HG03432 (cell line): ENCODE data around the gene RCCD1.
"Not testable (repeated sequence)": the region's sequence is repeated elsewhere in the genome, so short reads cannot be mapped to it uniquely, and the experiment has no call there.

Experiments
- ATAC-seq: cut with Tn5 transposase; IDR thresholded peaks from one replicate; pipeline ENCODE4 v1.9.1; 2021; ENCODE audit warnings: mild to moderate bottlenecking, moderate library complexity; ENCODE audit not compliant: unreplicated experiment

Gene RCCD1, protein sequence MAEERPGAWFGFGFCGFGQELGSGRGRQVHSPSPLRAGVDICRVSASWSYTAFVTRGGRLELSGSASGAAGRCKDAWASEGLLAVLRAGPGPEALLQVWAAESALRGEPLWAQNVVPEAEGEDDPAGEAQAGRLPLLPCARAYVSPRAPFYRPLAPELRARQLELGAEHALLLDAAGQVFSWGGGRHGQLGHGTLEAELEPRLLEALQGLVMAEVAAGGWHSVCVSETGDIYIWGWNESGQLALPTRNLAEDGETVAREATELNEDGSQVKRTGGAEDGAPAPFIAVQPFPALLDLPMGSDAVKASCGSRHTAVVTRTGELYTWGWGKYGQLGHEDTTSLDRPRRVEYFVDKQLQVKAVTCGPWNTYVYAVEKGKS

DNA sequence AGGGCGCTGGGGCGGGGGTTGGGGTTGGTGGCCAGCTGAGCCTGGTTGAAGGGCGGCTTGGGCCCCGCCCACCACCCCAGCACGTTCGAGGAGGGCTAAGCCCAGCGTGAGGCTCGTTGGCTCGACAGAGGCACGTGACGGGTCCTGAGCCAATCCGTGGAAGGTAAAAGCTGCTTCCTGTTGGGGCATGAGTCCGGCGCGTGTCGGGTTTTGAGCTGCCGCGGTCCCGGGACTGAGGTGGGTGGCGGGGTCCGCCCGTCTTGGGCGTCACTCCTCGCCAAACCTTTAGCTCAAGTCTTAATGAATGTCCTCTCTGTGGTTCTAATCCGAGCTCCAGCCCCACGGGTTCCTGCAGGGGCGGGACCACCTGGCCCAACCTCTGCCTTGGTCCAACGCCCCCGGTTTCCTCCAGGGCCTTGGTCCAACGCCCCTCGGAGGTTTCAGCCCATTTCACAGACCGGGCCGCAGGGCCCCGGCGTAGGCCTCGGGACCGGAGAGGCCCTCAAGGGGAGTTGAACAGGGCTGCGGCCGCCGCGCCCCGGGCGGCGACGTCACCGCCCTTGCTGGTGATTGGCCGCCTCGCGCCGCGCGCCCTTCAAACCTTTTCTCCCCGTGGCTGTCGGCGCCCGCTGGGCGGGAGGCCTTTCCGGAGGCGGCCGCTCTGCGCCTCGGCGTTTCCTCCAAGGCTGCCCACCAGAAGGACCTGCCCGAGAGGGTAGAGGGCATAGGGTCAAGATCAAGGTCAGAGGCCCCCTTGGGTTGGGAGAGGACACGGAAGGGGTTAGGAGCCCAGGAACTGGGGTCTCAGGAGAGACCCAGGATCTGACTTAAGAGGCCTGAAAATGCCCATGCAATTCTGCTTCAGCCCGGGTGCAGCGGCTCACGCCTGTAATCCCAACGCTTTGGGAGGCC, at the start of gene RCCD1:
RCCD1 (plus strand) TSS at position 173 of the 912 bp plus-strand sequence. CDS start 1,851 bp downstream, outside the sequence.
- peak; percentile 95 for ATAC-seq

DNA sequence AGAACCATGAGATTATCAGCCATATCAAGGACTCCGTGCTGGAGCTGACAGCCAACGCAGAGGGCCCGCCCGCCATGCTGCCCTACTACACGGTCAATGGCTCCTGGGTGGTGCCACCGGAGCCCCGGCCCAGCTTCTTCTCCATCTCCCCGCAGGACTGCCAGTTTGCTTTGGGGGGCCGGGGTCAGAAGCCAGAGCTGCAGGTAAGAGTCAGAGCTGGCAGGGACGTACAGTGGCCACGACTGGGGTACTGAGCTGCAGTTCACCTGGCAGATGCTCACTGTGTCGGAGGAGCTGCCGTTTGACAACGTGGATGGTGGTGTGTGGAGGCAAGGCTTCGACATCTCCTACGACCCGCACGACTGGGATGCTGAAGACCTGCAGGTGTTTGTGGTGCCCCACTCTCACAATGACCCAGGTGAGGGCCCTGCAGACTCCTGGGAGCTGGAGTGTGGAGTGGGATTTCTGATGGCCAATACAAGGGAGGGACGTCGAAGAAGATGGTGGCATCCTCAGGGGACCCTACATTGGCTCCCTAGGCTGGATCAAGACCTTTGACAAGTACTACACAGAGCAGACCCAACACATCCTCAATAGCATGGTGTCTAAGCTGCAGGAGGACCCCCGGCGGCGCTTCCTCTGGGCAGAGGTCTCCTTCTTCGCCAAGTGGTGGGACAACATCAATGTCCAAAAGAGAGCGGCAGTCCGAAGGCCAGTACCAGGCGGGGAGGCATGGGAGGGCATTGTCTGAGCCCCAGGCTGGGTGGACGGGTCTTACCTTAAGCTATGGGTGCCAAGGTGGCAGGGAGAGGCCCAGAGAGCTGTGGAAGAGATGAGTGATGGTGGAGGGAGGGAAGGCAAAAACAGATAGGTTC, 49.1 kb upstream of the RCCD1 start:
- ATAC-seq = no peak

DNA sequence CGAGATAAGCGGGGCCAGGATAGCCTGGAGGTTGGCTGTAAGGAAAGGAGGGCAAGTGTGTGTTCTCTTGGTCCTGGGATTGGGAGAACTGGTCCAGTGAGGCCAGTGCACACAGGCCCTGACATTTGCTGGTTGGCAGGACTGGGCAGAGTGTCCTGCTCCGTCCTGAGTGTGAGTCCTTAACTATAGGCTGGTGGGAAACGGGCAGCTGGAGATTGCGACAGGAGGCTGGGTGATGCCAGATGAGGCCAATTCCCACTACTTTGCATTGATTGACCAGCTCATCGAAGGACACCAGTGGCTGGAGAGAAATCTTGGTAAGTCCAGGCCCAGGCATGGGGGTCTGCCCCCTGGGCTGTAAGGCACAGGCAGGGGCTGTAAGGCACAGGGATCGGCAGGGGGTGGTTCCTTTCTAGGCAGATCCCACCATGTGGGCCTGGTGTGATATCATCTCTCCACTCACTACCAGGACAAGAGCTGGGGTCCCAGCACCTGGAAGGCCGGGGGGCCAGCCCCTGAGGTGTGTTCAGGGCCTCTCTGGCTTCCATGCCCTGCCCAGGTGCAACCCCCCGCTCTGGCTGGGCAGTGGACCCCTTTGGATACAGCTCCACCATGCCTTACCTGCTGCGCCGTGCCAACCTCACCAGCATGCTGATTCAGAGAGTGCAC, 48.4 kb upstream of the RCCD1 start:
- no peak for ATAC-seq

DNA sequence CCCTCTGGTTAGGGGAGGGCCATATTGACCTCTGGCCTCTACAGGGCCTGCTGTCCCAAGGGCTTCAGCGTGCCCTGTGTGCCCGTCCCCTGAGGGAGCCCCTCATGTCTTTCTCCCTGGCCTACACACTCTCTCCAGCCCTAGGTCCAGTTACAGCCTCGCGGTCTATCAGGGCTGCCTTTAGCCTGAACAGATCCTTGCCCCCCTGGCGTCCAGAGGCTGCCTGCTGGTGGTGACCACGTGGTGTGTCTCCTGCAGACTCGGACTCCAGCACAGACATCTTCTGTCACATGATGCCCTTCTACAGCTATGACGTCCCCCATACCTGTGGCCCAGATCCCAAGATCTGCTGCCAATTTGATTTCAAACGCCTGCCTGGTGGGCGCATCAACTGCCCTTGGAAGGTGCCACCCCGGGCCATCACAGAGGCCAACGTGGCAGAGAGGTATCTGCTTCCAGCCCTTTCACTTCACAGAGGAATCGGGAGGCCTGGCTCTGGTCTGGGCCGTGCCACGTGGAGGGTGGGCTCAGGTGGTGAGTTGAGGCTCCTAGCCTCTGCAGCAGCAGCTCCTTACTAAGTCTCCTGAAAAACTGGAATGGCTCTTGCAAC, 47.5 kb upstream of the RCCD1 start:
- ATAC-seq = no peak

DNA sequence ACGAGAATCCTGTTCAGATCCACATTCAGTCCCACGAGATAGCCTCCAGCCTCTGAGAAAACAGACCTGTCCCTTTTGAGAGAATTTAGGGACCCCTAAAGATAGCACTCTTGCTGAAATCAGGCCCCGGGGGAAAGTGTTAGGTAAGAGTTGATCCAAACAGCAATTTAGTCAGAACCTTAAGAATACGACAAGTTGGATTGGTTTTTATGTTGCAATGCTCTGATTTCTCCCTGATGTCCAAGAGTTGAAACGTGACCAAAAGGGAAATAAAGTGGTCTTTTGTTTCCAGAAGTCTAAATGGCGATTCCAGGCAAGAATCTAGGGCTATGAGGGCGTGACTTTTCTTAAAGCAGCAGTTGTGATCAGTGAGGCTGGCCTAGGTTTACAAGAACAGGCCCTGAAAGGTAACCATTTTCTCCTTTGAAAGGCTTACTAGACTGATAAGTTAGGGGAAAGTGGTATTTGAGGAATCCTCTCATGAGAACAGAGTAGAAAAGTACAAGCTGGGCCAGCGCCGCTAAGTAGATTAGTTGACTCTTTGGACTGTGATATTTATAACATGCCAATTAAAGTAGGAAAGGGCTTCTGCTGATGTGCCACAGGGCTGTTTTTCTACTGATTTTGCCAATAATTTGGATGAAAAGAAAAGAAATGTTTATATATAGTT, 46.7 kb upstream of the RCCD1 start:
- no peak for ATAC-seq

DNA sequence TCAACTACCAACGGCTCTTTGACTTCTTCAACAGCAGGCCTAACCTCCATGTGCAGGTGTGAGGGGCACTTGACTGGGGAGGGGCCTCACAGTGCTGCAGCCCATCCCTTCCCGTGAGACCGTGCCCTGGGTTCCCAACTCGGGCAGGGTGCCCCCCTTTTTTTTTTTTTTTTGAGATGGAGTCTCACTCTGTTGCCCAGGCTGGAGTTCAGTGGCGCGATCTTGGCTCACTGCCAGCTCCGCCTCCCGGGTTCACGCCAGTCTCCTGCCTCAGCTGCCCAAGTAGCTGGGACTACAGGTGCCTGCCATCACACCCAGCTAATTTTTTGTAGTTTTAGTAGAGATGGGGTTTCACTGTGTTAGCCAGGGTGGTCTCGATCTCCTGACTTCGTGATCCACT, 45.2 kb upstream of the RCCD1 start:
- not testable (repeated sequence) for ATAC-seq

DNA sequence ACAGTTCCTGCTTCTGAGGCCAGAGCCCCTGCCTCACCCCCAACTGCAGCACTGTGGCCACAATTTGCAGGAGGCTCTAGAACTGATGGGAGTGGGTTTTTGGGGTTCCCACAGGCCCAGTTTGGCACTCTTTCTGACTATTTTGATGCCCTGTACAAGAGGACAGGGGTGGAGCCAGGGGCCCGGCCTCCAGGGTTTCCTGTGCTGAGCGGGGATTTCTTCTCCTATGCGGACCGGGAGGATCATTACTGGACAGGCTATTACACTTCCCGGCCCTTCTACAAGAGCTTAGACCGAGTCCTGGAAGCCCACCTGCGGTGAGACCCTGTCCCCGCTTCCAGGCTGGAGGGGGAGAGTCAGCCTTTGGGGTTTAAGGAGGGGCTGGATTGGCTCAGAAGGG, 44.7 kb upstream of the RCCD1 start:
- ATAC-seq = no peak

DNA sequence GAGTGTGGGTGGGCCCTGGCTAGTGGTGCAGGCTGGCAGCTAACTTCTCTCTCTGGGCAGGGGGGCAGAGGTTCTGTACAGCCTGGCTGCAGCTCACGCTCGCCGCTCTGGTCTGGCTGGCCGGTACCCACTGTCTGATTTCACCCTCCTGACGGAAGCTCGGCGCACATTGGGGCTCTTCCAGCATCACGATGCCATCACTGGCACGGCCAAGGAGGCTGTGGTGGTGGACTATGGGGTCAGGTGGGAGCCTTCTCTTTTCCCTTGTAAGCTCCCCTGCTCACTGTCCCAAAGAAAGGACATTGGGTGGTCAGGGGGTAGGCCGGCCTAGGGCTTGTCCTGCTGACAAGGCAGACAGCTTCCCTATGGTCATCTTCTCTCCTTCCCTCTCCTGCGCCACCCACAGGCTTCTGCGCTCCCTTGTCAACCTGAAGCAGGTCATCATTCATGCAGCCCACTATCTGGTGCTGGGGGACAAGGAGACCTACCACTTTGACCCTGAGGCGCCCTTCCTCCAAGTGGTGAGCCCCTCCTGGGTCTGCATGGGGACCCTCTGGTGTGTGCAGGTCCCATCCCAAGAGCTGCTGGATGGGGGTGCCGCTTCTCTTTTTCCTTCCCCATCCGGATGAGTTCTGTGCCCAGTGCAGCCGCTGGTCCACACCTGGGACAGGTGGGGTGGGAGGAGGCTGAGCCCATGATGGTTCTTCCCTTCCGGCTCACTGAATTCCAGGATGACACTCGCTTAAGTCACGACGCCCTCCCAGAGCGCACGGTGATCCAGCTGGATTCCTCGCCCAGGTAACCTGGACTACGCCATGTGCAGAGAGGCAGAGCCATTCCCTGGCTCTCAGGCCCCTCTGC, 44.0 kb upstream of the RCCD1 start:
- no peak for ATAC-seq

DNA sequence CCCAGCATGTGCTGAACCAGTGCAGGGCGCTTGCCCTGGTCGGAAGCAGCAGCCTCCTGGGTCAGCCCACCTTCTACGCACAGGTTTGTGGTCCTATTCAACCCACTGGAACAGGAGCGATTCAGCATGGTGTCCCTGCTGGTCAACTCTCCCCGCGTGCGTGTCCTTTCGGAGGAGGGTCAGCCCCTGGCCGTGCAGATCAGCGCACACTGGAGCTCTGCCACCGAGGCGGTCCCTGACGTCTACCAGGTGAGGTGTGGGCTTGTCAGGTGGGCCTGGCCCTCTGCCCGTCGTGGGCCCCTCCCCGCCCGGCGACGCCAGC, 43.4 kb upstream of the RCCD1 start:
- ATAC-seq = no peak

DNA sequence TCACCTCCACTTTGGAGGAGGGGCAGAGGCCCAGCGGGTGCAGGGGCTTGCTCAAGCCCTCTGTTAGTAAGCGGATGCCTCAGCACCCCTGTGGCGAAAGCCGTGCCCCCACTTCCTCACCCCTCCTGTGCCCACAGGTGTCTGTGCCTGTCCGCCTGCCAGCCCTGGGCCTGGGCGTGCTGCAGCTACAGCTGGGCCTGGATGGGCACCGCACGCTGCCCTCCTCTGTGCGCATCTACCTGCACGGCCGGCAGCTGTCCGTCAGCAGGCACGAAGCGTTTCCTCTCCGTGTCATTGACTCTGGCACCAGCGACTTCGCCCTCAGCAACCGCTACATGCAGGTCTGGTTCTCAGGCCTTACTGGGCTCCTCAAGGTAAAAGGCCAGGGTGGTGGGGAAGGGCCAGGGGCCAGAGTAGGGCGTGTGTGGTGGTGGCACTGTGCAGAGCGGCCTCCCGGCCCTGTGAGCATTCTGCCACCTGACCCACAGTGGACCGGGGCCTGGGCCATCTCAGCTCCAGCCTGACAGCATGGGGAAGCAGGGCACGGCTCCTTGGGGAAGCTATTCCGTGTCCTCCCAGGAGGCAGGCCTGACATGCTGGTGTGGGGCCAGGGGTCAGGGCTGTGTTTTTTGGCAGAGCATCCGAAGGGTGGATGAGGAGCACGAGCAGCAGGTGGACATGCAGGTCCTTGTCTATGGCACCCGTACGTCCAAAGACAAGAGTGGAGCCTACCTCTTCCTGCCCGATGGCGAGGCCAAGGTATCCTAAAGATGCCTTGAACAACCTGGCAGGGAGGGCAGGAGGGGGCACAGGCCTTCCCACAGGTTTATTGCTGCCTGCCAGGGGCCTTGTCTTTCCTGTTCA, 42.5 kb upstream of the RCCD1 start:
- no peak for ATAC-seq

DNA sequence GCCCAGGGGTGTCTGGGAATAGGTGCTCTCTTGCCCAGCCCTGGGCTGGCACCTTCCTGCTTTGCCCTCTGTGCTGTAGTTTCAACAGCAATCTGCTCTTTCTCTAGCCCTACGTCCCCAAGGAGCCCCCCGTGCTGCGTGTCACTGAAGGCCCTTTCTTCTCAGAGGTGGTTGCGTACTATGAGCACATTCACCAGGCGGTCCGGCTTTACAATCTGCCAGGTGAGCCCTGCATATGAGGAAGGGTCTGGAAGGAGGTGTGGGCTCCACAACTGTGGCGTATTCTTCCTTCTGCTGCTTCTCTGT, 42.0 kb upstream of the RCCD1 start:
- no peak for ATAC-seq

DNA sequence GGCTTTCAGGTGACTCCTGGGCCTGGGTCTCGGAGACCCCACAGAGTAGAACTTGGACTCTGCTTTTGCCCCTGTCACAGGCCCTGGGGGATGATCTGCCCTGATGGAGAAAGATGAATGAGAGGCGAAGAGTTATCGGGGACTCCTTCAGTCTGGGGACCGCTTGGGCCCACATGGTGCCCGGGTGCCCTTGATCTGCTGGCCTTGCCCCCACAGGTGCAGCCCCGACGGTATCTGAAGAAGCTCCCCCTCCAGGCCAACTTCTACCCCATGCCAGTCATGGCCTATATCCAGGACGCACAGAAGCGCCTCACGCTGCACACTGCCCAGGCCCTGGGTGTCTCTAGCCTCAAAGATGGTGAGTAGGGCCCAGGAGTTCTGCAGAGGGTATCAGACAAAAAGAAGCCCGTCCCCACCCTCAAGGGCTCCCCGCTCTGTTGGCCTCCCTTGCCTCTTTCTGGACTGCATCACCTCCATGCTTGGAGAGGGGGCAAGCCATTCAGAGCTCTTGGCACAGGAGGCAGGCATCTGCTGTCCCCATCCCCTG, 41.2 kb upstream of the RCCD1 start:
- no peak for ATAC-seq

DNA sequence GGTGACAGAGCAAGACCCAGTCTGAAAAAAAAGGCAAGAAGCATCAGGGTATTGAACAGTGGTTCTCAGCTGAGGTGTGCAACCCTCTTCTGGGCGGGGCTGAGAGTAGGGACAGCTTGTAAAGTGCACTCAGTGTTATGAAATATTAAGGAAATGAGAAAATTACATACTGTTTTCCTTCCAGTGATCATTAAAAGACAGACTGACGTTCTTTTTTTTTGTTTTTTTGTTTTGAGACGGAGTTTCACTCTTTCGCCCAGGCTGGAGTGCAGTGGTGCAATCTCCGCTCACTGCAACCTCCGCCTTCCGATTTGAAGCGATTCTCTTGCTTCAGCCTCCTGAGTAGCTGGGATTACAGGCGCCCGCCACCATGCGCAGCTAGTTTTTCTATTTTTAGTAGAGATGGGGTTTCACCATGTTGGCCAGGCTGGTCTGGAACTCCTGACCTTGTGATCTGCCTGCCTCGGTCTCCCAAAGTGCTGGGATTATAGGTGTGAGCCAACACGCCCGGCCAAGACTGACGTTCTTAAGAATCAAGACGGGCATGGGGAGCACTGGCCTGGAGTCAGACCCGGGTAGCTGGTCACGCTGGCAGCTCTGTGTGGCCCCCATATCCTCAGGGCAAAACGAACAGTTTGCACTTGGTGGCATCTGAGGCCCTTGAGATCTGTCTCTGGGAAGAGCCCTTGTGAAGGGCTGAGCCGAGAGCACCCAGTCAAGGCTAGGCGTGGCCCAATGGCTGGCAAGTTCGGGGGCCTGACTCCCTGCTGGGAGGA, 40.2 kb upstream of the RCCD1 start:
- ATAC-seq = no peak

DNA sequence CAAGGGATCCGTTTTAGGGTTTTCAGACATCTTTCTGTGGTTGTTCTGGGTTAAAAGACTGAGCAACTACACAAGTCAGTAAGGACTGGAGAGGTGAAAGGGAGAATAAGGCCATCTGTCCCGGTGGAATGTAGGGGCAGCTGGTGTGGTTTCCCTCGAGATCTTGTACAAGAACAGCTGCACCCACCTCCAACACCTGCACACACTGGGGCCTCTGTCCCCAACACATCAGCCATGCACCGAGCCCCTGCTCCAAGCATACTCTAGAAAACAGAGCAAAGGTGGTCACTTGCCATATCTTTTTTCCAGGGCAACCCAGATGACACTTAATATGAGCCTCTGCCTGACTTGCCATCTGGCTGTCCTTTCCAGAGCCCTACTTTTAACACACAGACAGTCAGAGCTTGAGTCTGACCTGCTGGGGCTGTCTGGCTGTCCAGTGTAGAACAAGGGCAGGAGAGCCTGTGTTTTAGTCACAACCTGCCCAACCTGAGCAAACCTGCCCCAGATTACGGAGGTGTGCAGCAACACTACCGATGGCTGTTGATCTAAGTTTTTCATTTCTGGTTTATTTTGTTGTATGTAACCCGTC, 39.4 kb upstream of the RCCD1 start:
- no peak for ATAC-seq

DNA sequence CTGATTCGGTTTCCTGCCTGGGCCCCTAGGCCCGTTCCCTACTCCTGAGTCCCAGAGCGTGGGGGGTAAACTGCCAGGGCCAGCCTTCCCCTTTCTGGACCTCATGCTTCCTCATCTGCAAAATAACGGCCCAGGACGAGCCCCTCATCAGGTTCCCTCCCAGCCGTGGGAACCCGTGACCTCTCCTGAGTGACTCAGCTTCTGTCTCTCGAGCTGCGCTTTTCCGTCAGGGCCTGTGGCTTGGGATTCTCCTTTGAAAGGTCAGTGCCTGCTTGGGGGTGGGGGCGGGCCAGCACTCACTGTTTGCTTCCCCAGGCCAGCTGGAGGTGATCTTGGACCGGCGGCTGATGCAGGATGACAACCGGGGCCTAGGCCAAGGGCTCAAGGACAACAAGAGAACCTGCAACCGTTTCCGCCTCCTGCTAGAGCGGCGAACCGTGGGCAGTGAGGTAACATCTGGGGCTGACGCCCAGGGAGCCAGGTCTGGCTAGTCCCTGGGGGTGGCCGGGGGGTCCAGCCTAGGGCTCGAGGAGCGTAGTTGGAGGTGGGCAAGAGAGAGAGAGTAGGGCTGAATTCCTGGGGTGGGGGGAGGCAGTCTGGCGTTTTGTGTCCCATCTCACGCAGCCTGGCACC, 38.8 kb upstream of the RCCD1 start:
- ATAC-seq = no peak

DNA sequence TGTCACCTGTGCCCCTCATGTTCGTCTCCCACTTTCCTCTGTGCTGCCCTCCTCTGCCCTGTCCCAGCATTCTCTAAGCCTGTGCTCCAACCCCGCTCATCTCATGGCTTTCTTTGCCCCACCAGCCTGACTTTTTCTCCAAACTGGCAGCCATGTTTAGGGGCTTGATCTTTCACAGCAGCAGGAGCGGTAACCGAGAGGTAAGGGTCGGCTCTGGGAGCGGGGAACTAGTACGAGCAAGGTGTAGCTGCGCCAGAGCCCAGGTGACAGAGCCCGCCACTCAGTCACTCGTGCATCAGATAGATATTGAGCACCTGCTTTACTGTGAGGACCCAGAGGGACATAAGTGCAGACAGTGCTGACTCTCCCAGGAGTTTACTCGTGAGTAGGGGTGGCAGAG, 38.2 kb upstream of the RCCD1 start:
- no peak for ATAC-seq
